NCI-H2107 treated with DMSO at 0.1 percent for 48 hours (cell line): ENCODE measurements around the gene SHISAL2A.

Experiments
- DNase-seq: peaks from one replicate; lab custom pipeline; 2025; ENCODE audit not compliant: unreplicated experiment; lab: John Stamatoyannopoulos, UW

The SHISAL2A gene

GRCh38 chr1:52615489-52616042 lies 17.4 kb upstream of the SHISAL2A start:
- DNase-seq: no peak

- no peak for DNase-seq
These were observed 11.0 kb upstream of the SHISAL2A start for GRCh38 chr1:52621950-52622349.

GRCh38 chr1:52623812-52624211 lies 9.2 kb upstream of the SHISAL2A start:
- no peak for DNase-seq

- no peak for DNase-seq
These were observed 5.9 kb upstream of the SHISAL2A start for GRCh38 chr1:52627028-52627427.

GRCh38 chr1:52628614-52629324 lies 4.2 kb upstream of the SHISAL2A start:
- no peak for DNase-seq

- DNase-seq: no peak
These were observed 3.7 kb upstream of the SHISAL2A start for GRCh38 chr1:52629325-52629643.

- DNase-seq: no peak
These were observed 3.3 kb upstream of the SHISAL2A start for GRCh38 chr1:52629667-52630066.

- no peak for DNase-seq
These were observed 1.1 kb upstream of the SHISAL2A start for GRCh38 chr1:52631759-52632331.

- no peak for DNase-seq
These were observed 355 bp downstream of the SHISAL2A start for GRCh38 chr1:52633291-52633754.

- DNase-seq: no peak
These were observed 1.1 kb downstream of the SHISAL2A start for GRCh38 chr1:52634111-52634510.

- DNase-seq: no peak
These were observed 2.5 kb downstream of the SHISAL2A start for GRCh38 chr1:52635321-52636089.

- DNase-seq: no peak
These were observed 4.0 kb downstream of the SHISAL2A start for GRCh38 chr1:52636721-52637695.

GRCh38 chr1:52637946-52638345 lies 5.0 kb downstream of the SHISAL2A start:
- DNase-seq: no peak

- DNase-seq: no peak
These were observed 7.7 kb downstream of the SHISAL2A start for GRCh38 chr1:52640697-52641096.

- no peak for DNase-seq
These were observed 8.3 kb downstream of the SHISAL2A start for GRCh38 chr1:52641307-52641706.

- no peak for DNase-seq
These were observed 12.3 kb downstream of the SHISAL2A start for GRCh38 chr1:52645261-52645660.

- DNase-seq: no peak
These were observed 18.9 kb downstream of the SHISAL2A start for GRCh38 chr1:52651904-52652303.

GRCh38 chr1:52653207-52653849 lies 20.4 kb downstream of the SHISAL2A start:
- no peak for DNase-seq

GRCh38 chr1:52654063-52654462 lies 21.1 kb downstream of the SHISAL2A start:
- no peak for DNase-seq

GRCh38 chr1:52657702-52658101 lies 24.7 kb downstream of the SHISAL2A start:
- DNase-seq: no peak
